ENCODE measurements around the gene GULP1.

DNA sequence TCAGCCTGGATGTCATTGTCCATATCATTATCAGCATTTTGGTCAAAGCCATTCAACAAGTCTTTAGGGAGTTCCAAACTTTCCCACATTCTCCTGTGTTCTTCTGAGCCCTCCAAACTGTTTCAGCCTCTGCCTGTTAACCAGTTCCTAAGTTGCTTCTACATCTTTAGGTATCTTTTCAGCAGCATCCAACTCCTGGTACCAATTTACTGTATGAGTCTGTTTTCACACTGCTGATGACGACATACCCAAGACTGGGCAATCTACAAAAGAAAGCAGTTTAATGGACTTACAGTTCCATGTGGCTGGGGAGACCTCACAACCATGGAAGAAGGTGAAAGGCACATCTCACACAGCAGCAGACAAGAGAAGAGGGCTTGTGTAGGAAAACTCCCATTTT, 94.2 kb downstream of the GULP1 start:
- TF ChIP-seq, protein P1, sequence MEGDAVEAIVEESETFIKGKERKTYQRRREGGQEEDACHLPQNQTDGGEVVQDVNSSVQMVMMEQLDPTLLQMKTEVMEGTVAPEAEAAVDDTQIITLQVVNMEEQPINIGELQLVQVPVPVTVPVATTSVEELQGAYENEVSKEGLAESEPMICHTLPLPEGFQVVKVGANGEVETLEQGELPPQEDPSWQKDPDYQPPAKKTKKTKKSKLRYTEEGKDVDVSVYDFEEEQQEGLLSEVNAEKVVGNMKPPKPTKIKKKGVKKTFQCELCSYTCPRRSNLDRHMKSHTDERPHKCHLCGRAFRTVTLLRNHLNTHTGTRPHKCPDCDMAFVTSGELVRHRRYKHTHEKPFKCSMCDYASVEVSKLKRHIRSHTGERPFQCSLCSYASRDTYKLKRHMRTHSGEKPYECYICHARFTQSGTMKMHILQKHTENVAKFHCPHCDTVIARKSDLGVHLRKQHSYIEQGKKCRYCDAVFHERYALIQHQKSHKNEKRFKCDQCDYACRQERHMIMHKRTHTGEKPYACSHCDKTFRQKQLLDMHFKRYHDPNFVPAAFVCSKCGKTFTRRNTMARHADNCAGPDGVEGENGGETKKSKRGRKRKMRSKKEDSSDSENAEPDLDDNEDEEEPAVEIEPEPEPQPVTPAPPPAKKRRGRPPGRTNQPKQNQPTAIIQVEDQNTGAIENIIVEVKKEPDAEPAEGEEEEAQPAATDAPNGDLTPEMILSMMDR (IDR thresholded peaks at IDR 0.05; ENCODE audit: low read depth, low read length, poor library complexity, severe bottlenecking): no peak
- TF ChIP-seq EZH2phosphoT487 (IDR thresholded peaks at IDR 0.05; ENCODE audit: borderline replicate concordance, low read length): no peak
